Endothelial cell of umbilical vein (primary cell): ENCODE data around the gene HOXD10. TPM values are rescaled to one million over a fixed set of nuclear protein-coding genes. Genes with fewer than 3 reads are reported as not detected.

ENCODE experiments used
- BruUV-seq: library from RNA; stranded (reverse); fragments of 400-500 nt; replicated peaks from 2 replicates; lab custom pipeline; 2021; lab: Mats Ljungman, UMichigan
- CTCF ChIA-PET: fragments of 300-600, 350-600 bp; sonication (Branson Sonifier 250); formaldehyde crosslinking; loops from one replicate; lab custom pipeline; 2021; ENCODE audit warnings: antibody characterized with exemption, inconsistent platforms; lab: Charles Lee
- POLR2A ChIA-PET: fragments of 300-600, 350-600 bp; sonication (Branson Sonifier 250); formaldehyde crosslinking; loops from one replicate; lab custom pipeline; 2021; ENCODE audit warnings: antibody characterized with exemption, inconsistent platforms; lab: Charles Lee
- DNase-seq: peaks from one replicate; pipeline ENCODE4 v3.0.0-alpha.2; 2011; ENCODE audit warnings: low read depth, low spot score
- FAIRE-seq: peaks from 2 replicates; lab custom pipeline; 2011; peaks lifted over from hg19 to GRCh38; lab: Jason Lieb, UNC
- H2AFZ ChIP-seq: 2 replicates; pipeline ENCODE4 v1.6.0; 2012; ENCODE audit warnings: low read depth, low read length, control low read depth, inconsistent platforms
- H3K27ac ChIP-seq: 2 replicates; pipeline ENCODE4 v1.5.1; 2011; ENCODE audit warnings: low read depth, mild to moderate bottlenecking, control low read depth, low read length, moderate library complexity; ENCODE audit not compliant: insufficient read depth
- H3K27me3 ChIP-seq, 2 experiments: 2 replicates each; pipeline versions ENCODE4 v1.6.0 to v1.6.1; 2011; ENCODE audit warnings: low read length in 2 of 2, mixed read lengths in 1 of 2; ENCODE audit not compliant: control insufficient read depth in 2 of 2, insufficient read depth in 2 of 2
- H3K36me3 ChIP-seq, 2 experiments: 2 replicates in 1 of 2; 3 replicates in 1 of 2; pipeline ENCODE4 v1.5.1; 2011; ENCODE audit warnings: low read length in 2 of 2, mild to moderate bottlenecking in 1 of 2, moderate library complexity in 1 of 2; ENCODE audit not compliant: control insufficient read depth in 2 of 2, insufficient read depth in 2 of 2; ENCODE audit errors: extremely low read depth in 1 of 2
- H3K4me1 ChIP-seq: 3 replicates; pipeline ENCODE4 v1.5.1; 2011; ENCODE audit warnings: mild to moderate bottlenecking, low read length; ENCODE audit not compliant: control insufficient read depth, insufficient read depth; ENCODE audit errors: extremely low read depth
- H3K4me2 ChIP-seq: 2 replicates; pipeline ENCODE4 v1.6.1; 2011; ENCODE audit warnings: low read length, control low read depth, mixed read lengths; ENCODE audit not compliant: insufficient read depth
- H3K4me3 ChIP-seq, 3 experiments: fragments of 200-600 bp in 1 of 3; sonication (generic), shearing (Covaris generic) in 1 of 3; replicated peaks in 1 of 3; 2 replicates each; pipeline ENCODE4 v1.5.1; 2011 to 2016; ENCODE audit warnings: control low read depth in 3 of 3, low read length in 3 of 3, mild to moderate bottlenecking in 2 of 3, inconsistent platforms in 1 of 3, low read depth in 1 of 3, moderate library complexity in 1 of 3; ENCODE audit not compliant: insufficient read depth in 1 of 3
- H3K79me2 ChIP-seq: 2 replicates; pipeline ENCODE4 v1.6.0; 2012; ENCODE audit warnings: low read length, inconsistent platforms; ENCODE audit not compliant: control insufficient read depth, insufficient read depth
- H3K9ac ChIP-seq: replicated peaks from 2 replicates; pipeline ENCODE3; 2011; ENCODE audit warnings: low read length, control low read depth; ENCODE audit not compliant: insufficient read depth; ENCODE audit errors: extremely low read depth
- H3K9me1 ChIP-seq: replicated peaks from 3 replicates; pipeline ENCODE4 v1.6.0; 2011; ENCODE audit warnings: mild to moderate bottlenecking, low read length; ENCODE audit not compliant: control insufficient read depth, insufficient read depth; ENCODE audit errors: extremely low read depth
- H3K9me3 ChIP-seq: replicated peaks from 2 replicates; pipeline ENCODE4 v1.5.1; 2012; ENCODE audit warnings: low read length, inconsistent platforms; ENCODE audit not compliant: control insufficient read depth, insufficient read depth
- H4K20me1 ChIP-seq: replicated peaks from 2 replicates; pipeline ENCODE3; 2011; ENCODE audit warnings: mild to moderate bottlenecking, low read length; ENCODE audit not compliant: control insufficient read depth, insufficient read depth; ENCODE audit errors: extremely low read depth
- EZH2 ChIP-seq: IDR thresholded peaks from 2 replicates; pipeline ENCODE4 v1.6.1; 2012; ENCODE audit warnings: borderline replicate concordance, low read depth, mild to moderate bottlenecking, moderate library complexity, low read length, inconsistent platforms; ENCODE audit not compliant: severe bottlenecking
- FOS ChIP-seq: IDR thresholded peaks from 2 replicates; pipeline ENCODE4 v1.6.1; 2011; ENCODE audit warnings: mild to moderate bottlenecking, low read length, moderate library complexity, borderline replicate concordance; ENCODE audit not compliant: insufficient read depth
- JUN ChIP-seq: IDR thresholded peaks from 2 replicates; pipeline ENCODE4 v1.6.1; 2011; ENCODE audit warnings: borderline replicate concordance, low read depth; ENCODE audit not compliant: insufficient read length, insufficient read depth
- dilution Hi-C: fragments of 300-500 bp; cut with MboI; formaldehyde crosslinking; loops from one replicate; pipeline ENCODE4 v1.15.0; 2019; ENCODE audit warnings: low sequenced_read_pairs; ENCODE audit not compliant: extremely low pct_ligation_motif_present
- intact Hi-C: fragments of 100-400 bp; cut with micrococcal nuclease; formaldehyde crosslinking; loops from one replicate; pipeline ENCODE4 v1.10.0; 2022
- polyA plus RNA-seq, 4 experiments: library from polyadenylated mRNA; depleted of rRNA in 3 of 4; stranded (reverse) in 3 of 4; unstranded in 1 of 4; fragments of >200 nt; gene quantifications; 2 replicates each; pipeline versions ENCODE4 v1.2.1 to v1.2.3, GENCODE V29; 2011 to 2012; ENCODE audit warnings: missing spikeins in 1 of 4
- total RNA-seq: library from RNA; stranded (reverse); gene quantifications from 2 replicates; pipeline ENCODE4 v1.2.3, GENCODE V29; 2021
- TF ChIP-seq, protein P1 (sequence below), 2 donors: IDR thresholded peaks; 1 replicate in 1 of 2; 2 replicates in 1 of 2; pipeline ENCODE4 v1.5.1; 2011; ENCODE audit warnings: low read length in 2 of 2, mild to moderate bottlenecking in 2 of 2, moderate library complexity in 2 of 2, control low read depth in 1 of 2, inconsistent platforms in 1 of 2, low read depth in 1 of 2; ENCODE audit not compliant: insufficient read depth in 1 of 2; ENCODE audit errors: extremely low read depth in 1 of 2

The HOXD10 gene
- total and polyA plus RNA-seq, 2 donors (not counting 3 experiments of a cell fraction or from before 2014, with no cell fraction given): not detected

DNA sequence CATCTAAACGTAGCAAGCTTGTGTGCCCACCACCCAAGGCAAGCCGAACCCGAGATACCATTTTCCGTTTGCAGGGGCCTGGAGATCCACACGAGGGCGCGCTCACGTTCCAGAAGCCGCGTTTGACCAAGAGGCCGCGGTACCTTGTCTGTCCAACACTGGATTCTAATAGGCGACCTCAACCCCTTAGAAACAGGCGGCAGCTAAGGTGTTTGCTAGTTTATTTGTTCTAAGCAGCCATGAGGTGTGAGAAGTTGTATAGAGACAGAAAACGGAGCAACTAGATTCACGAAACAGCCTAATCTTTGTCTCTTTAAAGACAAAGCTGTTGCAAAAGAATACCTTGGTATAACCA, 5.3 kb upstream of the HOXD10 start:
- Histone ChIP-seq H3K79me2 (no peaks in the 10 kb centered on the region), H3K27ac (no peak overlapping the region), H3K27me3 (peaks cover 79 to 96% of the 10 kb centered on the region in 2 experiments), H3K4me1 (no peaks in the 10 kb centered on the region), H2AFZ (no peak overlapping the region), H3K9me3 (no peaks in the 10 kb centered on the region), H3K4me3 (no peak overlapping the region), H3K4me2 (no peak overlapping the region), H3K9ac (no peak overlapping the region), H4K20me1 (no peaks in the 10 kb centered on the region), H3K9me1 (no peaks in the 10 kb centered on the region), H3K36me3 (no peaks in the 10 kb centered on the region)
- no TSS peak for BruUV-seq
- TF ChIP-seq, protein P1, sequence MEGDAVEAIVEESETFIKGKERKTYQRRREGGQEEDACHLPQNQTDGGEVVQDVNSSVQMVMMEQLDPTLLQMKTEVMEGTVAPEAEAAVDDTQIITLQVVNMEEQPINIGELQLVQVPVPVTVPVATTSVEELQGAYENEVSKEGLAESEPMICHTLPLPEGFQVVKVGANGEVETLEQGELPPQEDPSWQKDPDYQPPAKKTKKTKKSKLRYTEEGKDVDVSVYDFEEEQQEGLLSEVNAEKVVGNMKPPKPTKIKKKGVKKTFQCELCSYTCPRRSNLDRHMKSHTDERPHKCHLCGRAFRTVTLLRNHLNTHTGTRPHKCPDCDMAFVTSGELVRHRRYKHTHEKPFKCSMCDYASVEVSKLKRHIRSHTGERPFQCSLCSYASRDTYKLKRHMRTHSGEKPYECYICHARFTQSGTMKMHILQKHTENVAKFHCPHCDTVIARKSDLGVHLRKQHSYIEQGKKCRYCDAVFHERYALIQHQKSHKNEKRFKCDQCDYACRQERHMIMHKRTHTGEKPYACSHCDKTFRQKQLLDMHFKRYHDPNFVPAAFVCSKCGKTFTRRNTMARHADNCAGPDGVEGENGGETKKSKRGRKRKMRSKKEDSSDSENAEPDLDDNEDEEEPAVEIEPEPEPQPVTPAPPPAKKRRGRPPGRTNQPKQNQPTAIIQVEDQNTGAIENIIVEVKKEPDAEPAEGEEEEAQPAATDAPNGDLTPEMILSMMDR (IDR thresholded peaks at IDR 0.05; ENCODE audit: extremely low read depth in 1 of 2, insufficient read depth in 1 of 2, low read depth in 1 of 2, low read length in 2 of 2): peak; percentile 87 to 93
- TF ChIP-seq FOS: no peak
- ChIA-PET POLR2A (no interaction called here), CTCF (interaction anchor here (0.6 to 4.3 kb wide), 24 partner anchors 9 to 1115 kb away, joined by 3 to 24 read pairs (median 5); partner anchors contain the start of gene HOXD9)
- FAIRE-seq: peak; percentile 92
- dilution Hi-C loops (no loop called here), intact Hi-C loops (no loop called here)
- peak; percentile 74 for DNase-seq

DNA sequence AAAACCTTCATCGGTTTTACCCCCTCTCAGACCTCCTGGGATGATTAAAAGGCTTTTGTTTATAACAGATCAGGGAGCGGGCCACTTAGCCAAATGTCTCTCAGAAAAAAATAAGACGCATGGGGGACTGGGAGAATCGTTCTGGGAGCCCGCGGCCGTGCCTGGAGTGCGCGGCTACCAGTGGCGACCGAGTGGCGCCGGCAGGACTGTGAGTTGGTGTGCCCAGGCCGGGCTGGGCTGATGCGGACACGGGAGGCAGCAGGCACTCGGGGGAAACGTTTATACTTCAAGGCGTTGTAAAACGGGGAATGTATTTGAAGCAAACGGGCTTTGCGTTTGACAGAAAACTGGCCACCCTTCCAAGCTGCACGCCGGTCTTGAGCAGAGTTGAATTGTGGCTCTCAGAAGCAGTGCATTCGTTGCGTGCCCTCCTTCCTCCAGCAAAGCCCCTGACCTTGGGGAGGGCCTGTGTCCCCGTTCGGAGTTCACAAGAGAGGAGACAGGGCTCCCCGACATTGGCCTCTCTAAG, 4.7 kb upstream of the HOXD10 start:
- no peaks in the 10 kb centered on the region for H3K79me2 ChIP-seq

More for the DNA sequence above, 4.7 kb upstream of the HOXD10 start:
- Histone ChIP-seq H3K9ac (no peak overlapping the region), H3K4me2 (no peak overlapping the region), H3K36me3 (no peaks in the 10 kb centered on the region), H4K20me1 (no peaks in the 10 kb centered on the region), H3K27ac (no peak overlapping the region), H2AFZ (no peak overlapping the region), H3K4me1 (peaks cover 3% of the 10 kb centered on the region), H3K27me3 (peaks cover 79 to 97% of the 10 kb centered on the region in 2 experiments), H3K9me1 (no peaks in the 10 kb centered on the region), H3K9me3 (no peaks in the 10 kb centered on the region), H3K4me3 (no peak overlapping the region)
- DNase-seq (no peak), FAIRE-seq (no peak)
- no TSS peak for BruUV-seq
- CTCF ChIA-PET: interaction anchor here (0.6 to 4.3 kb wide), 23 partner anchors 9 to 1037 kb away, joined by 3 to 24 read pairs (median 5); partner anchors contain the start of gene HOXD9
- TF ChIP-seq, protein P1 (IDR thresholded peaks at IDR 0.05; ENCODE audit: extremely low read depth in 1 of 2, insufficient read depth in 1 of 2, low read depth in 1 of 2, low read length in 2 of 2): no peak
- TF ChIP-seq EZH2: peak; percentile 97
- TF ChIP-seq JUN: no peak
- intact Hi-C loops (no loop called here), dilution Hi-C loops (no loop called here)
- POLR2A ChIA-PET: no interaction called here
